Stimulated activated CD4-positive, alpha-beta T cell treated with anti-CD3 and anti-CD28 coated beads, Interleukin-4, amount 100 ng/mL, for 24 hours (primary cell): ENCODE measurements around the gene JAK1.

Source experiments
- DNase-seq: peaks from one replicate; pipeline ENCODE4 v3.0.0-alpha.2; 2020

Gene JAK1

GRCh38 chr1:64887689-64888217, 78.6 kb downstream of the JAK1 start:
- DNase-seq, result no peak

DNA sequence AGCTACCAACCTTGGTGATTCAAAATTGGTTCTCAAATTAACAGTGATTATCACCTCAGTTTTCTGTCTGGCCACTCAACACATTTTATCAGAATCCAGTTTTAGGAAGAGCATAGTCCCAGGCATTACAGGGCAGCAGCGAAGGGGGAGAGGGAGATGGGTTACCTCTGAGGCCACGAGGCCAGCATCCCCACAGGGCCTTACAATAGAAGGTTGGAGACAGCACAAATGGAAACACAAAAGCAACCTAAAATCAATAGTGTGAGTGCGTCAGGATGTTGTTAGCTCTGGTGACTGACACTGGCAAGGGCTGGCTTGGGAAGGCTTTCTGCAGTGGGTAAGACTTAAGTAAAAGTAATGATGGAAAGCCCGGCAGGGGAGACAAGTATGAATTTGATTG, 79.5 kb downstream of the JAK1 start:
- DNase-seq, result no peak

DNA sequence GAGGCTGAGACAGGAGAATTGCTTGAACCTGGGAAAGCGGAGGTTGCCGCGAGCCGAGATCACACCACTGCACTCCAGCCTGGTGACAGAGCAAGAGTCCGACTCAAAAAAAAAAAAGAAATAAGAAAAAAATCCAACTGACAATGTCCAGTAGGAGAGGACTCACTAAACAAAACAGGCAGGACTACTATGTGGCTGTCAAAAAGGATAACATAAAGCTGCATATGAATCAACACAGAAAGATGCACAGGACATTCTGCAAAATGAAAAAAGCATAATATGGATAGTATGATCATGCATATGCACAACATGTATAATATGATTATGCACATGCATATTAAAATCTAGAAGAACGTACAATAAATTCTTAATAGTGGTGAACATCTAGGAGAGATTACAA, 80.7 kb downstream of the JAK1 start:
- DNase-seq, result no peak

DNA sequence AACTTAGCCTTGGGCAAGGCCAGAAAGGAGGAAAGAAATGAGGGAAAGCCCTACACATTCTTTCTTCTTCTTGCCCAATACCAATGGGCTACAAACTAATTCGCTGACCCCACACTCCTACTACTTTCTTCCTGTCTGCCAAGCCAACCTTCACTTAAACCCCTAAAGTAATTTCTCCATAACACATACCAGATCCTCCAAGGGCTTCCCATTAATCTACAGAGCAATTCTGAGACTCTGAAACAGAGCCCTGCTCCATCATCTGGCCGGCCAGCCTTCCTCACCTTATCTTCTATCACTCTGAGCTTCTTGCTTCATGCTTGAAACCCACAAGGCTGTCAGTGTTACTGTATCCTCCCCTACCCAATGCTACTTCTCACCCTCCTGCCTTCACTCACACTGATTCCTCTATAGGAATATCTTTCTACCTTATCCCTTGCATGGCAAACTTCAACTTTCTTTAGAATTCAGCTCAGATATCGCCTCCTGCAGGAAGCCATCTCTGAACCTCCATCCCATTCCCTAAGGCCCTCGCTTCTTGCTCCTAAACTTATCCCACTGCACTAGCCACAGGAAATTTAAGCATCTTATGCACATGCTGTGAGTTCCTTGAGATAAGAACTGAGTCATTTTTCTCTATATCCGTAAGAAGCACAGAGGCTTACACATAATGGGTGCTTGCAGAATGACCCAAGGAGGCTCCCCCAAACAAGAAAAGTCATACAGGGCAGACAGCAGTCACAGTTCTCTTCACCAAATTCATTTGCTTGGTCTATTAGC, 81.9 kb downstream of the JAK1 start:
- DNase-seq, result no peak

- no peak for DNase-seq
Measured at GRCh38 chr1:64882574-64883255, 83.6 kb downstream of the JAK1 start.

GRCh38 chr1:64881281-64881680, 85.1 kb downstream of the JAK1 start:
- DNase-seq, result no peak

- DNase-seq, result no peak
Measured at GRCh38 chr1:64880449-64880848, 85.9 kb downstream of the JAK1 start.

- DNase-seq, result no peak
Measured at GRCh38 chr1:64878931-64879611, 87.3 kb downstream of the JAK1 start.

DNA sequence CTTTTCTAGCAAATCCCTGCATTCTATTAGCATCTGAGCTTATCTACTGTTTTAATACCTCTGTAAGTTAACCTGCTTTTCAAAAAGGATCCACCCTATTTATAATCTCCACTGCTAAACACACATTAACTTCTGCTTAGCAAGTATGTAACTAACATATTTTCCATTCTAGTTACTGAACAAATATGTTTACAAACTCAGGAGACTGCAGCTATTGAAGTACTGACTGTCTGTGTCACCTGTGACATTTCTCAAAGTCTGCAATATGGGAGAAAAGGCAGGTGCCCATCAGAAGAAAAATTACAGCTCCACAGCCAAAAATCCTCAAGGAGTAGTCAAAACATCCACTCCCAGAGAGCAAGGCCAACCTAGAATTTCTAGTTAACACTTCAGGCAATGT, 88.3 kb downstream of the JAK1 start:
- no peak for DNase-seq

DNA sequence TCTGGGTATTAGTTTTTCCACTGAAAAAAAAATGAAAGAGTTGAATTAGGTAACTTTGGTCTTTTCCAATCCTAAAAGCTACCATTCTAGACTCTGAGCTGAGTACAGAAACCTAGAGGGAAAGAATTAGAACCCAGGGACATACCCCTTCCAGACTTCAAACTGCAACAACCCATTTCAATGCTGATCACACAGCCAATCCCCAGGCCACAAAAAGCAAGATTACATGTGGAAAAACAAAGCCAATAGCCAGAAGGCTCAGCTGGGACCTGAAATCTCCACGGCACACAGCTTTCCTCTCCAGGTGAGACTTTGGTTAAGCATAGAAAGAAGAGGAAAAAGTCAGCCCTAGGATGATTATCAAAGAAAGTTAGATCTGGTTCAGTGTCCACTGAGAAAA, 88.8 kb downstream of the JAK1 start:
- DNase-seq, result no peak

- DNase-seq, result peak; percentile 32
Measured at GRCh38 chr1:64877151-64877550, 89.2 kb downstream of the JAK1 start.

- DNase-seq, result no peak
Measured at GRCh38 chr1:64875606-64876005, 90.7 kb downstream of the JAK1 start.

DNA sequence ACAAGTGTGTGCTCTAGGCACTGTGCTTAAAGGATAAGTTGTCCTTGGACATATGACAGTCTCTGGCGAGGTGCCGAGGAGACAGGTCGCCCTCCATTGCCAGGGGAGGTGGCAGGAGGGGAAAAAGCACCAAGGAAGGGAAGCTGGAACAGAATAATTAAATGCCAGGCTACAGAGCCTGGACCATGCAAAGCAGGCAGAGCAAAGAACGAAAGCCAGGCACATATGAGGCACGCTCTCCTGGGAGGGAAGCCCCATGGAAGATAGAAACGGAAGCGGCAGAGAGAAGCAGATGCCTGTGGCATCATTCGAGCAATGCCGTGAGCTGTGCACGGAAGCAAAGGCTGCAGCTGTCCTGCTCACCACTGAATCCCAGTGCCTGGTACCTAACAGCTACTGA, 91.2 kb downstream of the JAK1 start:
- DNase-seq, result no peak

- no peak for DNase-seq
Measured at GRCh38 chr1:64874666-64875065, 91.7 kb downstream of the JAK1 start.

- DNase-seq, result no peak
Measured at GRCh38 chr1:64873576-64873975, 92.8 kb downstream of the JAK1 start.

- no peak for DNase-seq
Measured at GRCh38 chr1:64872067-64872466, 94.3 kb downstream of the JAK1 start.

DNA sequence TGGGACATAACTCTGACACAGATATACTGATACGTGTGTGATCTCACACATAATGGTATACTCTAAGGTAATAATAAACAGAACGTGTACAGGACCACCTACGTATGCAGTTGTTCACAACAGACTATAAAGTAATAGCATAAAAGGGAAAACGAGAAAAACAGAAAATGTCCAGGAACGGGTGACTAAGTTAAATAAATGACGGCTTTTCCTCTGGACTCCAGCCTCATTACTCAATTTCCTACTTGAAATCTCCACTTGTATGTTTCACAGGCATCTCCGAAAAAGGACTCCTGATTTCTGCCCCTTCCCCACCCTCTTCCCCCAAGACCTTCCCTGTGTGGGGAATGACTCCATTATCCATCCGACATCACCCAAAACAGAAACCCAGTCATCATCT, 95.1 kb downstream of the JAK1 start:
- no peak for DNase-seq

GRCh38 chr1:64867266-64867665, 99.1 kb downstream of the JAK1 start:
- no peak for DNase-seq

- DNase-seq, result no peak
Measured at GRCh38 chr1:64866689-64867088, 99.7 kb downstream of the JAK1 start.

DNA sequence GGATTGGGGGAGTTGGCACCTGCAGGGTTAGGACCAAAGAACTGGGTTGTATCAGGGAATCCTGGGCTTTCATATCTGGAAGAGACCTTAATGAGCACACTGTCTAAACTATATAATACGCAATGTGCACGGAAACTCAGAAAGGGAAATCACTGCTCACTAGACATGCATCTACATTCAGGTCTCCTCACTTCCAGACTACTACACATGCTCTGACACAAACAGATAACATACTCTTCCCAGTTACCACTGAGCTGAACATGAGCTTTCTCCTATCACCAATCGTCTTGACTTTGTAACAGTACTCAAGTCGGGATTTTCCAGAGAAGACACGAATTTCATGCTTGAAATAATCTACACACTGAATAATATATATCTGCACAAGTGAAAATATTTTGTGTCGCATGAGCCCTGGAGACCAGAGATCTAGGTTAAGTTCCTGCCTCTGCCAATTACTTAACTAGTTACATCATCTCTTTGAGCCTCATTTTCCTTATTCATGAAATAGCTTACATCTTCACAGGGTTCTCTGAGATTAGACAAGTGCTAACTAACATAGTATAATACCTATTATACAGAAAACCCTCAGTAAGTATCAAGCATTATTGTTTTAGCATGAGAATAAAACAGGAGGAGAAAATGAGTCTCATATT, 101.1 kb downstream of the JAK1 start:
- DNase-seq, result no peak

DNA sequence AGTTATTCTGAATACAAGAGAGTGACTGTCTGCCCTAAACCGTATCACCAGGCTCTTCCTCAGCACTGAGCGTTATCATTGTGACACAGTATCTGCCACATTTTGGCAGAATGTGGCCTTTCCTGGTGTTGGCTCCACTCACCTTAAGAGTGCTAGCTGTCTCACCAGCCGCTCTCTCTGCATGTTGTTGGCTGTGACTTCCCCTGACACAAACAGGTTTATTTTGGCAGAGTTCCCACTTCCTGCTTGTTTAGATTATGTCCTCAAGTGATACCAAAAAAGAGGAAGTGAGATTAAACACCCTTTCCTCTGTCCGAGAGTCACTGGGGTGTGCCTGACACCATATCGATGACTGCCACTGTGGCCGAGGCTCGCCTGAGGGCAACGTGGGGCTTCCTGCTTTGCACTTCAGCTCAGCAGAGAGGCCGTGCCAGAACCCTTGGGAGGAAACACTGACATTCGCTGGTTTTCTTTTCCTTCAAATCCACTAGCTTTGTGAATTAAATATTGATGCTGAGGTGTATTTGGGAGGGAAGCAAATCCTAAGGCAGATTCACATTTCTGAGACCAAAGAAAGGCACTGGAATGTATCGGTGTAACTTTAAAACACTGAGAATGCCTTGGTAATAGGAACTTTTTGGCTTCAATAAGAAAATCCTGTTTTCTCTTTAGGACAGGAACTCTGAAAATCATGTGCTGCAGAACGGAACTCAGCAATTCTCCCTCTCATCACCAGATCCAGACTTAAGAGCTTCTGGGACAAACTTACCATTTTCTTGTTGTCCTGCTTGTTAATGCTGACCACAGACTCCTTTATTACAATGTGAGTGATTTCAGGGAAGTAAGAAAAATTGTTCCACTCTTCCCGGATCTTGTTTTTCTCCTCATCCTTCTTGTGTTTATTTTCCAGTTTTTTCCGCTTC, 102.1 kb downstream of the JAK1 start:
- peak; percentile 29 for DNase-seq

- no peak for DNase-seq
Measured at GRCh38 chr1:64861611-64862010, 104.7 kb downstream of the JAK1 start.
